ENCODE data around the gene R3HDM2.

- TF ChIP-seq POLR2A (IDR thresholded peaks at IDR 0.05) (no peak), CTCF (IDR thresholded peaks at IDR 0.05) (no peak)
Observed at GRCh38 chr12:57329219-57329618, 101.6 kb downstream of the R3HDM2 start.

Data from suprapubic skin (tissue), 3 donors.